HL-60 (cell line): ENCODE data around the gene KLHL13.

Source experiments
- DNase-seq, 2 experiments: peaks; one replicate each; pipeline ENCODE4 v3.0.0-alpha.2; 2010 to 2020; ENCODE audit warnings: low read depth in 1 of 2, low spot score in 1 of 2
- H3K27ac ChIP-seq: fragments of 250-450 bp; sonication (Bioruptor Pico); replicated peaks from 2 replicates; pipeline ENCODE4 v1.5.1; 2020; ENCODE audit warnings: mild to moderate bottlenecking, moderate library complexity
- H3K27me3 ChIP-seq: fragments of 250-450 bp; sonication (Bioruptor Pico); 2 replicates; pipeline ENCODE4 v1.5.1; 2021; ENCODE audit warnings: mild to moderate bottlenecking, moderate library complexity; ENCODE audit not compliant: insufficient read depth, poor library complexity, severe bottlenecking
- H3K4me3 ChIP-seq: replicated peaks from 2 replicates; pipeline ENCODE4 v1.5.1; 2011; ENCODE audit warnings: mild to moderate bottlenecking, control low read depth, low read length; ENCODE audit not compliant: insufficient read depth
- GABPA ChIP-seq: IDR thresholded peaks from 2 replicates; pipeline ENCODE4 v1.6.1; 2012; ENCODE audit warnings: low read depth
- POLR2AphosphoS5 ChIP-seq: IDR thresholded peaks from 2 replicates; pipeline ENCODE4 v1.6.1; 2012; ENCODE audit warnings: low read depth
- REST ChIP-seq: IDR thresholded peaks from 2 replicates; pipeline ENCODE4 v1.6.1; 2012; ENCODE audit warnings: low read depth; ENCODE audit not compliant: insufficient replicate concordance
- SPI1 ChIP-seq: IDR thresholded peaks from 2 replicates; pipeline ENCODE4 v1.6.1; 2012; ENCODE audit warnings: low read depth, mild to moderate bottlenecking, borderline replicate concordance
- TF ChIP-seq, protein P1 (sequence below): IDR thresholded peaks from one replicate; pipeline ENCODE4 v1.5.1; 2011; ENCODE audit warnings: low read length, control low read depth, inconsistent platforms; ENCODE audit not compliant: insufficient read depth

The KLHL13 gene

GRCh38 chrX:117895418-117895817, 221.2 kb downstream of the KLHL13 start:
- Histone ChIP-seq H3K4me3 (no peak overlapping the region), H3K27me3 (no peaks in the 10 kb centered on the region), H3K27ac (no peak overlapping the region)
- TF ChIP-seq GABPA, result no peak
- no peak for TF ChIP-seq REST
- TF ChIP-seq, protein P1, sequence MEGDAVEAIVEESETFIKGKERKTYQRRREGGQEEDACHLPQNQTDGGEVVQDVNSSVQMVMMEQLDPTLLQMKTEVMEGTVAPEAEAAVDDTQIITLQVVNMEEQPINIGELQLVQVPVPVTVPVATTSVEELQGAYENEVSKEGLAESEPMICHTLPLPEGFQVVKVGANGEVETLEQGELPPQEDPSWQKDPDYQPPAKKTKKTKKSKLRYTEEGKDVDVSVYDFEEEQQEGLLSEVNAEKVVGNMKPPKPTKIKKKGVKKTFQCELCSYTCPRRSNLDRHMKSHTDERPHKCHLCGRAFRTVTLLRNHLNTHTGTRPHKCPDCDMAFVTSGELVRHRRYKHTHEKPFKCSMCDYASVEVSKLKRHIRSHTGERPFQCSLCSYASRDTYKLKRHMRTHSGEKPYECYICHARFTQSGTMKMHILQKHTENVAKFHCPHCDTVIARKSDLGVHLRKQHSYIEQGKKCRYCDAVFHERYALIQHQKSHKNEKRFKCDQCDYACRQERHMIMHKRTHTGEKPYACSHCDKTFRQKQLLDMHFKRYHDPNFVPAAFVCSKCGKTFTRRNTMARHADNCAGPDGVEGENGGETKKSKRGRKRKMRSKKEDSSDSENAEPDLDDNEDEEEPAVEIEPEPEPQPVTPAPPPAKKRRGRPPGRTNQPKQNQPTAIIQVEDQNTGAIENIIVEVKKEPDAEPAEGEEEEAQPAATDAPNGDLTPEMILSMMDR, result no peak
- TF ChIP-seq SPI1, result no peak
- TF ChIP-seq POLR2AphosphoS5, result no peak
- DNase-seq, result no peak

GRCh38 chrX:117892469-117892868, 224.1 kb downstream of the KLHL13 start:
- TF ChIP-seq, protein P1, result no peak
- TF ChIP-seq POLR2AphosphoS5 (no peak), GABPA (no peak), REST (no peak), SPI1 (no peak)
- DNase-seq, result no peak

DNA sequence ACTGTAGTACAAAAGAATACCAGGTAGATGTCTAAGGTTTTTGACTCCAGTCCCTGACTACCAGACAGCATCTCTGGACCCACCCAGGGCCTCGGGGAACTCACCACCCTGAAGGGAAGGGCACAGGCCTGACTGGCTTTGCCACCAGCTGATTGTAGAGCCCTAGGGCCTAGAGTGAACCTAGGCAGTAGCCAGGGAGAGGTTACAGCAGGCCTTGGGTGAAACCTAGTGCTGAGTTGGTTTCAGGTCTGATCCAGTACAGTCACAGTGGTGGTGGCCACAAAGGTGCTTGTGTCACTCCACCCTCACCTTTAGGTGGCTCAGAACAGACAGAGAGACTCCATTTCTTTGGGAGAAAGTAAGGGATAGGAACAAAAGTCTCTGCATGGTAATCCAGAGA, 244.8 kb downstream of the KLHL13 start:
- no peak for DNase-seq
- Histone ChIP-seq H3K27me3 (no peaks in the 10 kb centered on the region), H3K4me3 (no peak overlapping the region), H3K27ac (no peak overlapping the region)
- TF ChIP-seq GABPA, result no peak
- no peak for TF ChIP-seq SPI1
- TF ChIP-seq, protein P1, result no peak
- no peak for TF ChIP-seq POLR2AphosphoS5
- no peak for TF ChIP-seq REST

More at GRCh38 chrX:117892469-117892868, 224.1 kb downstream of the KLHL13 start:
- no peak overlapping the region for H3K27ac ChIP-seq
- no peak overlapping the region for H3K4me3 ChIP-seq
- H3K27me3 ChIP-seq, result no peaks in the 10 kb centered on the region
